GM19455 (cell line): Measurements from ENCODE around the gene PDZD8.

Experiments used
- ATAC-seq: cut with Tn5 transposase; IDR thresholded peaks from one replicate; pipeline ENCODE4 v1.9.1; 2021; ENCODE audit not compliant: unreplicated experiment

Gene PDZD8

DNA sequence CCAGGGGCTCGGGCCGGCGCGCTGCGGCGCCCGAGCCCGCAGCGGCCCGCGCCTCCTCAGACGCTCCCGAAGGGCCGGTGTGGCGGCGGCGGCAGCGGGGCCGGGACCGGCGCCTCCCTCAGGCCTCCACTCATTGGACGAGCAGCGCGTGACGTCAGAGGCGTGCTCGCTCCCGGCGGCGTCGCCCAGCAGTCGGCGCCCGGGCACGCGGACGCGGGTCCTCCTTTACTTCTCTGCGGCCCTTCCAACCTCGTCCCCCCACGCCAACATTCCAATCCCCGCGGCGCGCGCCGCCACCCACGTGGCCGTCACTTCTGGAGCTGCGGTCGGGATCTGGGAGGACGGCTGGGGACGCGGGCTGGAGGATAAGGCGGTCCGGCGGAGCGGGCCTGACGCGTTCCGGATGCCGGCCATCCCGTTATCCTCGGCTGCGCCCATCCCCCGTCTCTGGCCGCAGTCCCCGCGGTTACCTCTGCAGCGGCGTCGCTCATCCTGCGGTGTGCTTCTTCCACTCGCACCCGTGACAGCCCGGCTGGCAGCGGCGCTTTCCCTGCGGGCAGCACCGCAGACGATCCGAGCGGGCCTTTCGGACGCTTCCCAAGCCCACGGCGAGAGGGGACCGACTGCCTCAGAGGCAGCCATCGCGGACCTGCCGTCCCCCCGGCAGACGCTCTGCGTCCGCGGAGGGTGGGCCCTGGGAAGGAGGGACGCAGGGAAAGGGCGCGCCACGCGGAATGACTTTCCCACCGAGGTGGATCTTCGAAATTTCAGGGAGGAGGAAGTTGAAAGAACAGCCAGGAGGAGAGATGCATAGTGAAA is at the start of gene PDZD8:
Gene PDZD8 (minus strand): TSS at position 81 of the 819 bp plus-strand sequence. CDS start 213 bp downstream, outside the sequence.
- peak; percentile 87 for ATAC-seq

DNA sequence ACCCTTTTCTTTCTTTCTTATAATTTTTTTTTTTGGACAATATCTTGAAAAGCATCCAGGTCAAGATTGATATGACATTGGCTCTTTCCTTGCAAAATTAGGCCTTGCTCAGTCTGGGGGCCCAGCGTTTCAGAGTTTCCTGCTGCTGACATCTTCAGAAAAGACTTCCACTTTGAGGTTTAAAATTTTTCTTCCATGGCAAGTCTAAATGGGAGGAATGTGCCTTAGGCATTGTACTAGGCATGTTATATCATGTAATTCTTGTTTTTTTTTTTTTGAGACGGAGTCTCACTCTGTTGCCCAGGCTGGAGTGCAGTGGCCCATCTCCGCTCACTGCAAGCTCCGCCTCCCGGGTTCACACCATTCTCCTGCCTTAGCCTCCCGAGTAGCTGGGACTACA is 48.9 kb upstream of the PDZD8 start:
- no peak for ATAC-seq

GRCh38 chr10:117421985-117422384 is 46.7 kb upstream of the PDZD8 start:
- ATAC-seq = no peak

DNA sequence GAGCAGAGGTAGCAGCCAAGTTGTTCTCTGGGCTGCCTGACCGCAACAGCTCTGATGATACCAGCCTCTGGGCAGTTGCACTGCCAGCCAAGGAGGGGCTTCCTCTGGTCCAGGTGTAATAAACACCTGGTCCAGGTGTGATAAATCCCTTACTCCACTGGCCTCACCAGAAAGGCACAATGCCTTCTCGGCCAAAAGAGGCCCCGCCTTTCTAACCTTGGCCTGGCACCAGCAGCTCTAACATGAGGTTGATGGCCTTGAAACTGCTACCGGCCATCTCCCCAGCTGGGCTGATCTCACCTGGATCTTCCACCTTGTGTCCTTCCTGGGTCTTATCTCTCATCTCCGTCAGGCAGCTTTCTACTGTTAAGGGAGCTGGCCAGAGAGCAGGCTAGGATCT is 45.5 kb upstream of the PDZD8 start:
- no peak for ATAC-seq

DNA sequence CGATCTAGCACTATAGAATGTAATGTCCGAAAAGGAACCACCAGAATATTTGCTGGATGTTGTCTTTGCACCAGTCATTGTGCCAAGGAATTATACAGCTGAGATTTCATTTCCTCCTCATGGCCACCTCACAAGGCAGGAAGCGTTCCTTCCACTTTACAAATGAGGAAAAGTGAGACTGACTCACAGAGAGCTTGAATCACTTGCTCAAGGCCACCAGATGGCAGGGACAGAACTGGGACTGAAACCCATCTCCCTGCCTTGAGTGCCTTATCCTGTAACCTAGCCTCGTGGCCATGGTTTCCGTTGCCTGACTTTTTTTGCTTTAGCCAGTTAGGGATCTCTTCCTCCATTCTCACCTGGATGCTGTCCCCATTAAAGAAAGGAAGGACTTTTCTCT is 44.7 kb upstream of the PDZD8 start:
- ATAC-seq = no peak

DNA sequence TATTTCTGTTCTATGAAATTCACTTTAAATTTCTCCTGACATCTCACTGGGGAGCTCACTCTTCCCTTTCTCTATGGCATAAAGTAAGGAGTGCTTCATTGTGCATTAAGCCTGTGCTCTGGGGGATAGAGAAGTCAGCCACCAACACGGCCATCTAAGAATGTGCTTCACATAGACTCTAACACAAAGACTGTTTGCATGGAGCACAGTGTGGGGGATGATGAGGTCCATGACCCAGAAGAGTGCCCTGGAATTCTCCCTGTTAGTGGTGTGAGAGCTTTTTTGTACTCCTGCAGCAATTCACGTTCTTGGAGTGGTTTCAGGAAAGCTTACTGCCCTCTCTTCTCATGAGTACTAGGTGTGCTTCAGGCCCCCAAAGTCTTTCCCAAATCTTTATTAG is 43.9 kb upstream of the PDZD8 start:
- no peak for ATAC-seq

DNA sequence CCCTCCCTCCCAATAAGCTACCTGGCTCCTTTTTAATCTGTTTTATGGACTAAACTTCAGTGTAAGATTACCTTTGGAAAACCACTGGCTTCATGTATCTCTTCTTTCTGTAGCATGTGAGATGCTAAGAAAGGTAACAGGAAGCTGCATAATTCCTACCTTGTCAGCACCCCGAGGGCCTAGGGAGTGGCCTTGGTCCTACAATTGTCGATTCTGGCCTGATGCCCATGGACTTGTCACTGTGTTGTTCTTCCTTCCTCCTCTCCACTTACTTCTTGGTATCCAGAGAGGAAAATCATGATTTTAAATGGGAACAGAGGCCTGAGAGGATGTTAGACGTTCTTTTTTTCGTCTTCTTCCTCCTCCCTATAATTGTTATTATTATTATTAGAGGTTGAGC is 42.9 kb upstream of the PDZD8 start:
- no peak for ATAC-seq

DNA sequence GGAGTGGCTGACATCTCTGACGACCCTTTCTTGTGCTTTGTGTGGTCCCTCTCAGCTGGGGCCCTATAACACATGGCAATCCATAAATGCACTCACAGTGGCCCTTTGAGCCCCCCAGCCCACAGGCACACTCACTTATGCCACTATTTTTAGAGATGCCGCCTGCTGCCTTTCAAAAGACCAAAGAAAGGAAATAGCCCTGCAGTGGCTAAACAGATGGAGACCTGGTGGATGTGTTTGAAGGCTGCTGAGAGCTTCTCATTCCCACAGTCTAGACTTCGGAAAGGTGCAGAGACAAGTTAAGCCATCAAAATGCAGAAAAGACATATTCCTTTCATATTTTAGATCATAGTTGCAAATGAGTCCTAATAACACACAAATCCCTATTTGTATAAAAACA is 42.0 kb upstream of the PDZD8 start:
- no peak for ATAC-seq

GRCh38 chr10:117413928-117414618 is 38.8 kb upstream of the PDZD8 start:
- ATAC-seq = no peak

GRCh38 chr10:117412469-117413010 is 37.3 kb upstream of the PDZD8 start:
- ATAC-seq = no peak

DNA sequence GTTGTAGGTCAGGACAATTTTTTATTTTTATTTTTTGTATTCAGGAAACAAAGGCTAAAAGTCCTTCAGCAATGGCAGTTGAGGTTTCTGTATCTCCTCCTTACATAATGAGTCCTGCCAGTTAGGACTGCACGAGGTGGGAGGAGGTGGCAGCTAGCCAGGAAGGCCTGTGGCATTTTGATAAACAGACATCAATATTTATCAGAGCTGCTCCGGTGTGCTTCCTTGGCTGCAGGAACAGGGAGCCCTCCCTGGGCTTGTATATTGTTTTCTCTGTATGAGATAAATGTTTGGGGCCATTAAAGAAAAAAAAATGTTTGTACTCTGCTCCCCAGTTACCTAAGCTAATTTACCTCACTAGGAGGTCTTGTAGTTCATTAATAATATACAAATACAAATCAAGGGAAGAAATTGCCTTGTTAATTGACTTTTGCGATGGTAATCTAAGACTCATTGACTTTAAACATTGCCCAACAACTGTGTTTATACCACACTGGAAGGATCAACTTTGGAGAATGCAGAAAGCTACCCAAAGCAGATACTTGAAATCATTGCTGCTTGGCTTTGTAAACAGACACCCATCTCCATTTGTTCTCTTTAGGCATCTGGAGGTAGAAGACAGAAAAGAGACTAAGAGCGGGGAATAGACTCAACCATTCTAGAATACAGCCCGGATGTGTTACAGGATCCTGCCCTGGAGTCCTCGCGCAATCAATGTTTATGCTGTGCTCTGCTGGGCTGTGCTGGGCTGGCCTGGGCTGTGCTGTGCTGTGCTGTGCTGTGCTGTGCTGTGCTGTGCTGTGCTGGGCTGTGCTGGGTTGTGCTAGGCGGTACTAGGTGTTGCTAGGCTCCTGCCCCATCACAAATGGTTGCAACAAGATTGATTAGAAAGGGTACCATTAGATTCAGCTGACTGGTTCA is 36.5 kb upstream of the PDZD8 start:
- no peak for ATAC-seq

DNA sequence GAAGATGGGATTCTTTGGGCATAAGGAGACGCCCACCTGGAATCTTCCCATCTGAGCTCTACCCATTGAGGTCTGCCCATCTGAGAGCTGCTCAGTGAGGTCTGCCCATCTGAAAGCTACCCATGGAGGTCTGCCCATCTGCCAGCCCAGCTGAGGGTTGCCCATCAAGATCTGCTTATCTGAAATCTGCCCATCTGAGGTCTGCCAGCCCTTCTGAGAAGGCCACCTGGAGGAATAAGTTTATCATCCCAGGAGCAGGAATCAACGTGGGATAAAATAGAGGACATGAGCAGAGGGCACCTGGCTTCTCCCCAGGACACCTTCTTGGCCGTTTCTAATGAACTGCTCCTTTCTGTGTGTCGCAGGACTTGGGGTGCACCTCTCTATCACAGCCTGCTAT is 35.3 kb upstream of the PDZD8 start:
- ATAC-seq = no peak

GRCh38 chr10:117409549-117410305 is 34.5 kb upstream of the PDZD8 start:
- ATAC-seq = no peak

DNA sequence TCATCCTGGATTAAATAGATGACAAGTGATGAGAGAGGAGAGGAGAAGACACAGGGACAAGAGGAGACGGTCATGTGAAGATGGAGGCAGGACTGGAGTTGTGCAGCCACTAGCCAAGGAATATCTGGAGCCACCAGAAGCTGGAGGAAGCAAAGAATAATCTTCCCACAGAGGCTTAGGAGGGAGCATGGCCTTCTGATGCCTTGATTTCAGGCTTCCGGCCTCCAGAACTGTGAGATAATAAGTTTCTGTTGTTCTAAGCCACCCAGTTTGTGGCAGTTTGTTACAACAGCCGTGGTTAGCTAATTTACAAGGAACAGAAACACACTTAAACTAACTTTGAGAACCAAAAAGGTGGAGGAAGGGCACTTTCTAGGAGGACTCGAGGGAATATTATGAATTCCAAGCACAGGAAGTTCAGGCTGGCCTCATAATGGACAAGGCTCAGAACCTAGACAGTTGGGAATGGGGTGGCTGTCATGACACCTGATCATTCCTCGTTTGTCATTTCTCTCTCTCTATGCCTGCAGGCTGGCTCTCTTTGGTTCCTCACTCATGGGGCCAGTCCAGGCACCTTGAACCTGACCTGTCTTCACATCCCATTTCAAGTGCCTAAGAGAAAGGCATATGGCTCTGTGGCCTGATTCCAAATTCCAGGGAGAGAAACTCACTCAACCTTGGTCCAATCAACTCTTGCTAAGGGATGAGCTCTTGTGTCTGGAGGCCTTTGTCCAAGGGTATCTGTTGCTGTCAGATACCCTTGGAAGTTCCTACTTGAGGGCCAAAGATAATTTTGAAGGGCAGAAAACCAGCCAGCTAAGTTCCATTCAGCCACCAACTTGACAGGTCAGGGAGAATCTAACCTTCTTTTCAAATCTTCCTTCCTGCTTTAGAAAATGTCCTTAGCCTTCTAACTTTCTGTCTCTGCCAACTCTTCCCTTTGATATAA is 33.5 kb upstream of the PDZD8 start:
- no peak for ATAC-seq

DNA sequence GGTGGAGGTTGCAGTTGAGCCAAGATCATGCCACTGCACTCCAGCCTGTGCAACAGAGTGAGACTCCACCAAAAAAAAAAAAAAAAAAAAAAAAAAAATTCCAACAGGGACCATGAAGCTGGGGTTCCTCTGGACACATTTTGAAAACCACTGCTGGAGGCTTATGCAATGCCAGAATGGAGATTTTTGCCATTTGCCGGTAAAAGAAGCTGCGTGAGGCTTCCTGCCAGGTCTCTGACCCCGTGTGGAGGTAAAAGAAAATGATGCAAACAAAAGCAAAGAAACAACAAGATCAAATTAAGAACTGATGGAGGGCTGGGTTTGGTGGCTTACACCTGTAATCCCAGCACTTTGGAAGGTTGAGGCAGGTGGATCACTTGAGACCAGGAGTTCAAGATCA is 30.5 kb upstream of the PDZD8 start:
- no peak for ATAC-seq

DNA sequence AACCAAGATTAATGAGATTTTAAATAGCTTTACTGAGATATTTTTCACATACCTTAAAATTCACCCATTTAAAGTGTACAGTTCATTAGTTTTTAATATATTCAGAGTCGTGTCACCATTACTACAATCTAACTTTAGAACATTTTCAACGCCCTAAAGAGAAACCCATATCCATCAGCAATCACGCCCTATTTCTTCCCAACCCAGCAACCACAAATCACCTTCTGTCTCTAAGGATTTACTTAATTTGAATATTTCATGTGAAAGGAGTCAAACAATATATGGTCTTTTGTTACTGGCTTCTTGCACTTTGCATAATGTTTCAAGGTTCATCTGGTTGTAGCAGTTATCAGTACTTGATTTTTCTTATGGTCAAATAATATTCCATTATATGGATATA is 25.1 kb upstream of the PDZD8 start:
- no peak for ATAC-seq

- ATAC-seq = no peak
Observed at GRCh38 chr10:117399341-117400196, 24.3 kb upstream of the PDZD8 start.

- ATAC-seq = no peak
Observed at GRCh38 chr10:117398029-117398428, 22.8 kb upstream of the PDZD8 start.
